Kidney (tissue), 14 donors: Measurements from ENCODE around the gene PPA1. TPM values are rescaled to one million over a fixed set of nuclear protein-coding genes. Genes with fewer than 3 reads are reported as not detected.

Experiments used
- DNase-seq, 5 donors: peaks; one replicate each; pipeline ENCODE4 v3.0.0-alpha.2; 2013 to 2020
- FAIRE-seq: peaks from 2 replicates; lab custom pipeline; 2012; peaks lifted over from hg19 to GRCh38; lab: Jason Lieb, UNC
- H3K27ac ChIP-seq, 2 donors: one replicate each; pipeline ENCODE4 v1.7.0; 2013; ENCODE audit warnings: low read depth in 2 of 2, low read length in 2 of 2, inconsistent platforms in 1 of 2
- H3K27me3 ChIP-seq: one replicate; pipeline ENCODE4 v1.7.1; 2013; ENCODE audit warnings: low read length, inconsistent platforms; ENCODE audit not compliant: control insufficient read depth, insufficient read depth
- H3K36me3 ChIP-seq, 3 donors: one replicate each; pipeline versions ENCODE4 v1.7.0 to v1.7.1; 2013; ENCODE audit warnings: low read length in 3 of 3, control low read depth in 1 of 3, inconsistent platforms in 1 of 3; ENCODE audit not compliant: insufficient read depth in 3 of 3, control insufficient read depth in 2 of 3
- H3K4me1 ChIP-seq, 3 donors: one replicate each; pipeline versions ENCODE4 v1.7.0 to v1.7.1; 2013; ENCODE audit warnings: low read length in 3 of 3, inconsistent platforms in 1 of 3, low read depth in 1 of 3; ENCODE audit not compliant: control insufficient read depth in 2 of 3, insufficient read depth in 2 of 3
- H3K4me3 ChIP-seq, 3 donors: one replicate each; pipeline versions ENCODE4 v1.7.0 to v1.8.1; 2013; ENCODE audit warnings: low read length in 3 of 3, control low read depth in 1 of 3, inconsistent platforms in 1 of 3
- H3K9ac ChIP-seq, 3 donors: one replicate each; pipeline versions ENCODE4 v1.7.0 to v1.7.1; 2013; ENCODE audit warnings: low read length in 3 of 3, control low read depth in 1 of 3, inconsistent platforms in 1 of 3
- H3K9me3 ChIP-seq, 3 donors: one replicate each; pipeline versions ENCODE4 v1.7.0 to v1.7.1; 2013; ENCODE audit warnings: low read length in 3 of 3, control low read depth in 1 of 3, inconsistent platforms in 1 of 3; ENCODE audit not compliant: control insufficient read depth in 2 of 3, insufficient read depth in 1 of 3
- intact Hi-C: fragments of 100-400 bp; cut with DNase I; formaldehyde crosslinking; loops from one replicate; pipeline ENCODE4 v1.11.1; 2022
- polyA plus RNA-seq: library from polyadenylated mRNA; stranded (reverse); fragments of 350-450 nt; fragmentation: Illumina TruSeq; extraction: RNeasy Lipid Tissue Mini Kit (QIAGEN cat#74804); gene quantifications from one replicate; pipeline ENCODE4 v1.2.3, GENCODE V29; 2014; ENCODE audit warnings: low read depth, low replicate concordance; ENCODE audit not compliant: insufficient read depth
- total RNA-seq: library from RNA; stranded (reverse); fragmentation: NEBNext Ultra II Directional; extraction: Animal tissue kit (Norgen Biotek cat#: 25700); gene quantifications from one replicate; pipeline ENCODE4 v1.2.1, GENCODE V29; 2021
- TF ChIP-seq, protein P1 (sequence below): IDR thresholded peaks from 3 replicates; pipeline ENCODE4 v1.5.1; 2012; ENCODE audit warnings: mild to moderate bottlenecking, moderate library complexity, borderline replicate concordance; ENCODE audit not compliant: insufficient read depth; ENCODE audit errors: extremely low read depth
- donor health status: control.
- donor health status: control.
- donor health status: control.
- donor health status: control.
- donor health status: control.
- donor health status: DM: yes; HTN: yes; CAD: no.
- donor health status: Normal renal cell carcinoma (clear cell type).

PPA1 gene
- total and polyA plus RNA-seq, 2 donors from 2014 or later = 116 to 168 TPM

DNA sequence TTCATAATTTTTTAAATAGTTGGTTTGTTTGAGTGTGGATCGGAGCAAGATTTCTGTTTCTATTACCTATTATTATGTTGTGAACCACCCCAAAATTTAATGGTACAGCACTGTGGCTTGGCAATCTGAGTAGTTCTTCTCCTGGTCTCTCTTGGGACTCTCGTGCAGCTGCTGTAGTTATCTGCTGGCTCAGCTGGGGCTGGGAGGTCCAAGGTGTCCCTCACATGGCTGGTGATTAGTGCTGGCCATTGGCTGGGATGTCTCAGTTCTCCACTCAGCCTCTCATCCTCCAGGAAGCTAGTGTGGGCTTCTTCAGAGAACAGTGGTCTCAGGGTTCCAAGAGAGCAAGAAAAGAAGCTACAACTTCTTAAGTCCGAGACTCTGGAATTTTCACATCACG lies 35.1 kb upstream of the PPA1 start:
- FAIRE-seq (no peak), DNase-seq (no peak)
- TF ChIP-seq, protein P1, sequence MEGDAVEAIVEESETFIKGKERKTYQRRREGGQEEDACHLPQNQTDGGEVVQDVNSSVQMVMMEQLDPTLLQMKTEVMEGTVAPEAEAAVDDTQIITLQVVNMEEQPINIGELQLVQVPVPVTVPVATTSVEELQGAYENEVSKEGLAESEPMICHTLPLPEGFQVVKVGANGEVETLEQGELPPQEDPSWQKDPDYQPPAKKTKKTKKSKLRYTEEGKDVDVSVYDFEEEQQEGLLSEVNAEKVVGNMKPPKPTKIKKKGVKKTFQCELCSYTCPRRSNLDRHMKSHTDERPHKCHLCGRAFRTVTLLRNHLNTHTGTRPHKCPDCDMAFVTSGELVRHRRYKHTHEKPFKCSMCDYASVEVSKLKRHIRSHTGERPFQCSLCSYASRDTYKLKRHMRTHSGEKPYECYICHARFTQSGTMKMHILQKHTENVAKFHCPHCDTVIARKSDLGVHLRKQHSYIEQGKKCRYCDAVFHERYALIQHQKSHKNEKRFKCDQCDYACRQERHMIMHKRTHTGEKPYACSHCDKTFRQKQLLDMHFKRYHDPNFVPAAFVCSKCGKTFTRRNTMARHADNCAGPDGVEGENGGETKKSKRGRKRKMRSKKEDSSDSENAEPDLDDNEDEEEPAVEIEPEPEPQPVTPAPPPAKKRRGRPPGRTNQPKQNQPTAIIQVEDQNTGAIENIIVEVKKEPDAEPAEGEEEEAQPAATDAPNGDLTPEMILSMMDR = no peak
- no peaks in the 10 kb centered on the region for H3K27me3 ChIP-seq
- H3K9me3 ChIP-seq = no peaks in the 10 kb centered on the region
- H3K4me1 ChIP-seq = peaks cover 0 to 2% (median 0%) of the 10 kb centered on the region in 3 donors
- no peak overlapping the region for H3K9ac ChIP-seq
- H3K27ac ChIP-seq = no peak overlapping the region
- intact Hi-C loops = no loop called here
- no peaks in the 10 kb centered on the region for H3K36me3 ChIP-seq
- H3K4me3 ChIP-seq = no peak overlapping the region

DNA sequence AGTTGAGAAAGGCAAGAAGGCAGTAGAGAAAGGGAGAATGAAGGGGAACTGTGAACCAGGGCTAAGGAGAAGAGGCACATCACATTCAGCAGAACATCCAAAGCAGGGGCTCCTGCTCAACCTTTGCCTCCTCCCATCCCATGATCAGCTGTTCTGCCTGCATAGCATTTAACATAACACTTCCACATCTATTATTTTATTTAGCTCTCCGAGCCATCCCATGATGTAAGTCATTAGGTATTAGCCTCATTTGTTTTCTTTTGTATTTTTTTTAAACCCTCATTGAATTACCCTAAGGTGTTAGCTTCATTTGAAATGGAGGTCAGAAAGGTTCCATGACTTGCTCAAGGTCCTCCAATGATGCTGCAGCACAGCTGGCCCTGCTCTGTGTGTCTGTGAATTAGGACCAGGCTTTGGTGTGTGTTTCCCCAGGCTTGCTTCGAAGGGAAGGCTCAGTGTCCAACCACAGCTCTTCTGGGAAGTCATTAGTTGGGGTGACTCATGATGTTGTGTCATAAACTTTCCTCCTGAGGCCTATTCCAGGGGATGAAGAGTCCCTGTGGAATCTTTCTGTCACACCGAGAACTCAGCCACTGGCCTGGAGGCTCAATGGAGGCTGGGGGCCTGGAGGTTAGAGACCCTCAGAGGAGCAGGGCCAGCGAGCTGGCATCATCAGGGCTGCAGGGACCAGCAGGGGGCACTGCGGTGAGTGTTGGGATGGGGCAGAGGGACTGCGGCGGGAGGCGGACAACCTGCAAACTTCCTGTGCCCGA lies 34.1 kb upstream of the PPA1 start:
- no peak overlapping the region for H3K4me3 ChIP-seq
- TF ChIP-seq, protein P1 = no peak
- no peaks in the 10 kb centered on the region for H3K36me3 ChIP-seq
- H3K4me1 ChIP-seq = no peaks in the 10 kb centered on the region
- H3K27ac ChIP-seq = no peak overlapping the region
- intact Hi-C loops = no loop called here
- no peak for DNase-seq
- H3K9me3 ChIP-seq = no peaks in the 10 kb centered on the region
- H3K27me3 ChIP-seq = no peaks in the 10 kb centered on the region
- FAIRE-seq = no peak
- no peak overlapping the region for H3K9ac ChIP-seq

DNA sequence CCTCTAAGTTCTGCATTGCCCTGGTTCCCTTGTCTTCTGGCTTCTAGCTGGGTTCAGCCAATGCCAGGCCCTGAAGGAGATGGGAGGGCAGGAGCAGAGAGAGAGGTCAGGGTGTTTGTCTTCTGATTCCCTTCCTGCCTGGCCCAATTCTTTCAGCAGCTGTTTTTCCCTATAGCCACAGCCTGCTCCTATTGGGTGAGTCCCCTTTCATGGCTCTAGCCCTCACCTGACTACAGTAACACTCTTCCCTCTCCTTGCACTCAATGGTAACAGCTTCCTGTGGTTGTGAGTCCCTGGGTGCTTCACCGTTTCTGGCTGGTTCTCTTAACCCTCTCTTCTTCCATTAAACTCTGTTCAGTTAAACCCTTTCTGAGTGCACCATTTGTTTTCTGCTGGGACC lies 33.5 kb upstream of the PPA1 start:
- DNase-seq (no peak), FAIRE-seq (no peak)
- no peaks in the 10 kb centered on the region for H3K4me1 ChIP-seq
- H3K9ac ChIP-seq = no peak overlapping the region
- no peaks in the 10 kb centered on the region for H3K27me3 ChIP-seq
- TF ChIP-seq, protein P1 = no peak
- no peak overlapping the region for H3K4me3 ChIP-seq
- H3K36me3 ChIP-seq = no peaks in the 10 kb centered on the region
- H3K9me3 ChIP-seq = no peaks in the 10 kb centered on the region
- intact Hi-C loops = no loop called here
- no peak overlapping the region for H3K27ac ChIP-seq

DNA sequence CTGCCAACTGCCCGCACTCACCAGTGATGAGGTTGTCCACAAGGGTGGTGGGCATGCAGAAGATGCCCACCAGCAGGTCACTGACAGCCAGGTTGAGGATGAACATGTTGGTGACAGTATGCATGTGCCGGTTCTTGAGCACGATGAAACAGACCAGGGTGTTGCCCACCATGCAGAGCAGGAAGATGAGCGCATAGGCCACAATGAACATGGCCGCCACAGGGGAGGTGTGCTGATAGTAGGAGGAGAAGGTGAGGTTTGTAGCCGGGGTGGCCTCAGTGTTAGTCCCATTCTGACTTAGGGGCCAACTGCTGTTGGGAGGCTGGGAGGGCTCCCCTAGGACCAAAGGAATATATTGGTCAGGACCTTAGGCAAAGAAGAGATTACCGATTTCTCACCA lies 32.8 kb upstream of the PPA1 start:
- no peaks in the 10 kb centered on the region for H3K36me3 ChIP-seq
- TF ChIP-seq, protein P1 = no peak
- no peaks in the 10 kb centered on the region for H3K4me1 ChIP-seq
- no peaks in the 10 kb centered on the region for H3K9me3 ChIP-seq
- no peak overlapping the region for H3K4me3 ChIP-seq
- no peak overlapping the region for H3K27ac ChIP-seq
- FAIRE-seq = no peak
- H3K27me3 ChIP-seq = no peaks in the 10 kb centered on the region
- H3K9ac ChIP-seq = no peak overlapping the region
- intact Hi-C loops = no loop called here
- no peak for DNase-seq
